Pulmonary artery endothelial cell (primary cell): ENCODE data around the gene RFX8. TPM values are rescaled to one million over a fixed set of nuclear protein-coding genes. Genes with fewer than 3 reads are reported as not detected.

Experiments
- DNase-seq: peaks from one replicate; pipeline ENCODE4 v3.0.0-alpha.2; 2011; ENCODE audit warnings: low read depth, low spot score
- total RNA-seq: library from RNA; depleted of rRNA; stranded (reverse); fragments of >200 nt; gene quantifications from 2 replicates; pipeline ENCODE4 v1.2.3, GENCODE V29; 2014

Gene RFX8
- total RNA-seq, 1 donor from 2014 or later: 0.66 TPM

GRCh38 chr2:101383016-101383541 is 91.8 kb downstream of the RFX8 start:
- DNase-seq: no peak

GRCh38 chr2:101382442-101382841 is 92.5 kb downstream of the RFX8 start:
- DNase-seq: peak; percentile 71

GRCh38 chr2:101380376-101380775 is 94.5 kb downstream of the RFX8 start:
- DNase-seq: no peak

- no peak for DNase-seq
Measured at GRCh38 chr2:101379091-101379490, 95.8 kb downstream of the RFX8 start.

- DNase-seq: no peak
Measured at GRCh38 chr2:101375653-101376052, 99.3 kb downstream of the RFX8 start.

GRCh38 chr2:101374821-101375561 is 99.9 kb downstream of the RFX8 start:
- DNase-seq: no peak

GRCh38 chr2:101372792-101373191 is 102.1 kb downstream of the RFX8 start:
- no peak for DNase-seq

GRCh38 chr2:101371636-101372035 is 103.3 kb downstream of the RFX8 start:
- DNase-seq: no peak

GRCh38 chr2:101369100-101369499 is 105.8 kb downstream of the RFX8 start:
- DNase-seq: no peak

- no peak for DNase-seq
Measured at GRCh38 chr2:101368376-101368775, 106.5 kb downstream of the RFX8 start.

GRCh38 chr2:101367508-101367907 is 107.4 kb downstream of the RFX8 start:
- no peak for DNase-seq

- DNase-seq: no peak
Measured at GRCh38 chr2:101364878-101365277, 110.0 kb downstream of the RFX8 start.

GRCh38 chr2:101362777-101363176 is 112.1 kb downstream of the RFX8 start:
- DNase-seq: no peak

- no peak for DNase-seq
Measured at GRCh38 chr2:101362316-101362715, 112.6 kb downstream of the RFX8 start.

- no peak for DNase-seq
Measured at GRCh38 chr2:101361522-101361921, 113.4 kb downstream of the RFX8 start.

GRCh38 chr2:101361121-101361520 is 113.8 kb downstream of the RFX8 start:
- DNase-seq: no peak

- DNase-seq: no peak
Measured at GRCh38 chr2:101360232-101360631, 114.7 kb downstream of the RFX8 start.

GRCh38 chr2:101359410-101359954 is 115.4 kb downstream of the RFX8 start:
- no peak for DNase-seq

GRCh38 chr2:101357376-101357775 is 117.5 kb downstream of the RFX8 start:
- no peak for DNase-seq

- no peak for DNase-seq
Measured at GRCh38 chr2:101356521-101356920, 118.4 kb downstream of the RFX8 start.

GRCh38 chr2:101356055-101356454 is 118.9 kb downstream of the RFX8 start:
- DNase-seq: no peak

- DNase-seq: no peak
Measured at GRCh38 chr2:101355401-101356054, 119.4 kb downstream of the RFX8 start.
